ENCODE measurements around the gene CYGB.

DNA sequence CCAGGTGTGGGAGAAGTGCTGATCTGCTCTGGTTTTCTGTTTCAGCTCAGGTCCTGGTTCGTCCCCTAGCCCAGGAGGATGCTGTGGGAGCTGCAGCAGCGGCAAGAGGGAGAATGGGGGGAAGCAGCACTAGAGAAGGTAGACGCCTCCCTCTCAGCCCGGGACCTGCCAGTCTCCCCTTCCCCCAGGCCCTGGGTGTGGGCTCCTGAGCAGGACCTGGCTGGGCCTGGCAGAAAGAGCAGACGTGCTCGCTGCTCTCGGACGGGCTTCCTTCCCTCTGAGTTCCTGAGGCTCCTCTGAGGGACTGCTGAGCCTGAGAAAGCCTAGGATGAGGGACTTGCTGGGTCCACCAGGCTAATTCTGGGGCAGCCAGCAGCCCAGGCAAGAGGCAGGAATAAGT is 5.5 kb upstream of the CYGB start:
- no peak for TF ChIP-seq CTCF (conservative IDR thresholded peaks at IDR 0.05; ENCODE audit: low read depth, low read length)
- TF ChIP-seq EZH2 (IDR thresholded peaks at IDR 0.05; ENCODE audit: borderline replicate concordance, low read depth, low read length, poor library complexity, severe bottlenecking), result no peak

All from A673 (cell line).